Stimulated activated CD4-positive, alpha-beta T cell treated with anti-CD3 and anti-CD28 coated beads, Interleukin-15, amount 100 ng/mL, for 24 hours (primary cell): ENCODE results near the gene PLCB1.
"Not testable (repeated sequence)": the region's sequence is repeated elsewhere in the genome, so short reads cannot be mapped to it uniquely, and the experiment has no call there.

Experiments
- DNase-seq: peaks from one replicate; pipeline ENCODE4 v3.0.0-alpha.2; 2020

The PLCB1 gene

DNA sequence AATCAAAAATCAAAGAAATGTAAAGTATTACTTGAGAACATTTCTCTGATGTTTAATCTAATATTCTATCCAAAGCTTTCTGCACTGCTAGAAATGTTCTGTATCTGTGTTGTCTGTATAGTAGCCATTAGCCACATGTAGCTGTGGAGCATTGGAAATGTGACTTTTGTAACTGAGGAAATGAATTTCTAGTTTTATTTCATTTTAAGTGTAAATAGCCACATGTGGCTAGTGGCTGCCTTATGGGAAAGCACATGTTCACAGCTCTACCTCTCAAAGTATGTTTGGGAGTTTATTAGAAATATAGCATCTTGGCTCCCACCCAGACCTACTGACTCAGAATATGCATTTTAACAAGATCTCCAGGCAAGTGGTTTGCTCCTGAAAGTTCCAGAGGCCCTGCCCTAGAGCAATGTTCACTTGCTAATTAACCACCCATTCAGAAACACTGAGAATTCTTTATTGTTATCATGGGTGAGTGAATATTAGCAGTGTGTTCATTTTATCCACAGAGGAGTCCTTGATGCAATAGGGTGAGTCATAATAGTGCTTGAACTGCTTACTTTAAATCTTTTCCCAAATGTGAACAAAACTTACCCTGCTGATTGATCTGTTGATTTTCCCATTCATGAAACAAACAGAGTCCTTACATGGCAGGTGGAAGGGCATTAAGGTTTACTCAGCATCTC lies 282.7 kb downstream of the PLCB1 start:
- DNase-seq, result no peak

DNA sequence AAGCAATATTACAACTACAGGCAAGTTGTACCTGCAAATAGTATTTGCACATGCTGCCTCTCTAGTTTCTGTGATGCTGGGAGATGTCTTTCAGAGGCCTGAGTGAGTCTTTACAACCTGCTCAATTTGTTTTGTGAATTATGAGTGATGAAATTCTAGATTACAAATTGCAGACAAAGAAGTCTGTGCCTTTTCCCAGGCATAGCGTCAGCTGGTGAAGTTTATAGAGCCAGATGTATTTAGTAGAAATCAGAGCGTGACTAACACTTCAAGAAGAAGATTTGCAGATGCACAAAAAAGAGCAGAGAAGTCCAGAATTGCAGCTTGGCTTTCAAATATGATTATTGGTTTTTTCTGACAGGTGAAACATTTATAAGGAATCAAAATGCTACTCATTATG lies 289.9 kb downstream of the PLCB1 start:
- no peak for DNase-seq

DNA sequence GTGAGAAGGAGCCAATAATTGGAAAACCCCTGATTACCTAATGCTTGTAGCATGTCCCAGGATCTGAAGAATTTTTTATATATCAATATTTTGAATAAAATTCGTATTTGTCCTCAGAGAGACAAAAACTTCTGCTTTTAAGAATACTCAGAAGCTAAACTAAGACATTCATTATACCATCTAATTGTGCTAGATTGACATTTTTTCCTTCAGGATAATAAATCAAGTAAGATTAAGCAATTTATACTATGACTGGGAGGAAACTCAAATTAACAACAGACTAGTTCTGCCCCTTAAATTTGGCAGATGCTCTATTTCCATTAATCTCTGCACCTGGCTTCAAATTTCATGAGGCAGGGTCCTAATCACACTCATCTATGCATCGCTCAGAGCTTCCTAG lies 291.4 kb downstream of the PLCB1 start:
- DNase-seq, result no peak

DNA sequence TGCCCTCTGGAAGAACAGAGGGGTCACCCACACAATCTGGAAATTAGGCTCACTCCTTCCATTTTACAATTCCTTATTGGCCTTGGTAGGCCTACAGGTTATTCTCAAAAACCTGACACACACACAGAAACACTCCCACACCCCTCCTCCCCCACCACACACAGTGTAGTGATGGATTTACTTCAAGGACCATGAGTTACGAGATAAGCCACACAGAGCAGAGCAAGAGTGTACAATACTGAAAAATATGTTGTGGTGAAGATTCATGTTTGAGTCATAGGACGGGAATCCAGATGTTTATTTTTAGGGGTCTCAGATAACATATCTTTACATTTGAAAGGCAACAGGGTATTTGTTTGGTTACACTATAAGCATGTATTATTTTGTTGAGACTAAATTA lies 291.9 kb downstream of the PLCB1 start:
- no peak for DNase-seq

DNA sequence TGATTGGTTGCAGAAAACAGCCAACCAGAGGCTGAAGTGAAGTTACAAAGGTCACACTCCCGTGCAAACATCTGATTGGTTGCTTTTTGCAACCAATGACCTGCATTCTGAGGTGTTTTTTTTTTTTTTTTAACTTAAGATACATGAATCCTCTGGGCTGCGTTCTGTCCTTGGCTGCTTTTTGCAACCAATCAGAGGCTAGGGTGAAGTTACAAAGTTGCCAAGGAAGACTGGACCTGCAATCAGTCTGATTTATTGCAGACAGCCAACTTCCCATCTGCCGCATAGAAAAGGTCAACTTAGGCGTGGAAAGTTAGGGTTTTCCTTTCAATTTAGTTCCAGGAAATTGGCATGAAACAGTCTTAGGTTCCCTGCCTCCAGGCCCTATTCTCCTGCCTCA lies 292.9 kb downstream of the PLCB1 start:
- DNase-seq, result no peak

DNA sequence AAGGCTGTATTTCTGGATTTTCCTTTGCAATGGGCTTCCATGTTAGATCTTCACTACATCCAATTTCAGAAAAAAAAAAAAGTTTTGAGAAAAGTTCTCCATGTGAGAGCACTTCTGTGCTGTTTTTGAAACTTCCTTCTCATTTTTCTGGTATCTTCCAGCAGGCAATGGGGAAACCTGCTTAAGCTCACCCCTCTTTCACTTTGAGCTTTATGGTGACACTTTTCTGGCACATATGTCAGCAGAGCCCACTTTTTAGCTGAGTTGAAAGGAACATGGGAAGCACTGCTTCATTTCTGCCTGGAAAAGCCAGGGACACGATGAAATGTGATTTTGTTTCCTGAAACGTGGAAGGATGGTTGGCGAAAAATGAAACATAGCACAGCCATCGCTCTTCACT lies 293.7 kb downstream of the PLCB1 start:
- DNase-seq, result no peak

DNA sequence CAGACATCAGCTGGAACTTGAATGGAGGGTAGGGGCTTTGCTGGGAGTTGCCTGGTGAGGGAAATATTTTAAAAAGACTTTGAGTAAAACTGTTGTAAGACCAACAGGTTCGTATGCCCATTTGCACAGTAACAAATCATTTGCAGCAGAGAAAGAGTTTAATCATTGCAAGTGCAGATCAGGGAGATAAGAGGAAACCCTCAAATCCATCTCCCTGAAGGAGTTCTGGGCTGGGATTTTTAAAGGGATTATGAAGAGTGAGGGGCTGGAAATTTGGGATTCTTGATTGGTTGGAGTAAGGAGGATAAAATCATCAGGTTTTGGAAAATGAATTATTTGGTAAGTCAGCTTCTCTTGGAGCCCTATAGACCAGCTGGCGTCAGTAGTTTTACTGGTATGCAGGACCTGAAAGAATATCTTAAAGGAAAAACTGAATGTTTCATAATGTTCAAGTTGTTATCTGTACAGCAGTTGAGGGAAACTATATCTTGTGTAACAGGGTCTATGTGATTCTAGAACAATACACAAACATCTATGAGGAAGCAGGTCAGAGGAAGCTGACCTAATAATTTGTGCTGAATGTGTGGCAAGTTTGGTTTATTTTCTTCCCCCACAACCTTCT lies 295.5 kb downstream of the PLCB1 start:
- DNase-seq, result no peak

DNA sequence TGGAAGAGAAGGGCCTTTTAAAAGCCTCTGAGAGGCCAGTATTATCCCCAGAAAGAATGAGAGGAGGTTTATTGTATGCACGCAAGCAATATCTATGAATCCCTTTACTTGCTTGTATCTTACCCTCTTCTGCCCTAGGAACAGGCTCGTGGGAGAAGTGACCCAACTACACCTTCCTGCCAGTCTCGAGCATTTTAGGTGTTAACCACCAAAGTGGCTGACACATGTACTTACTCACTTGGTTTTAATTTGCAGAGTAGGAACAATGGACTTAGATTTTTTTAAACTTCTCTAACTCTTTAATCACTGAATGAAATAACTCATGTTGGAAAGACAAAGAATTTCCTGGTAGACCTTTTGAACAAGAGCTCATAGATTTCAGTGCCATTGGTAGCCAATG lies 296.9 kb downstream of the PLCB1 start:
- no peak for DNase-seq

DNA sequence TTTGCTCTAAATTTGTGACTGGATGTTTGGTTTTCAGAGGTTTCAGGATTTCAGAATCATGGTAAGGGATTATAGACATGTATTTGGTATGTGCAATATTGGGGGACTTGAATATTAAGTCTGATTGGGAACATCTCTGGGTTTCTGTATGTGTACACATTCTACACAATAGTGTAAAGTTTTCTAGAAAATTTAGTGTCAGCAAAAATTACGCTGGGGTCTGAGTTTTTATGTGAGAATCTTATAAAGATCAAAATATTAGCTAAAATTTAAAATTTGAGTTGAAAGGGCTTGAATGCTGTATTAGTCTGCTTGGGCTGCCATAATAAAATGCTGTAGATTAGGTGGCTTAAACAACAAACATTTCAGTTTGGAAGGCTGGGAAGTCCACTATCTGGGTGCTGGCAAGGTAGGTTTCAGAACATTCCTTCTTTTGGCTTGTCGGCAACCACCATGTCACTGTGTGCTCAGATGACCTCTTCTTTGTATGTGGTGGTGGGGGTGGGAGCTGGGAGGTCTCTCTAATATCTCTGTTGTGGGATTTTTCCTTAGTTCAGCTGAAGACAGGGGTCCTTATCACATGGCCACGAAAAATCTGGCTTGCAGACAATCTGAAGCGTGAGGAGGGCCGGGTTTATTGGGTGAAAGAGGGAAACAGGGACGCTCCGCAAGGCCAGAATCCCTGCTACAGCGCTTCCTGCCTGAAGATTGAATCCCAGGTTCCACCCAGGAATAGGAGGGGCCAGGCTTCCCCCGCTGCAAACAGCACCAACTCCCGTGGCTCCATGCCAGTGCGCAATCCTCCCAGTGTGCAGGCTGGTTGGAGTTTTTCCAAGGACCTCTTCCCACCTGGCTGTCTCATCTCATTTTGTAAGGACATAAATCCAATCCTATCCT lies 299.7 kb downstream of the PLCB1 start:
- no peak for DNase-seq

DNA sequence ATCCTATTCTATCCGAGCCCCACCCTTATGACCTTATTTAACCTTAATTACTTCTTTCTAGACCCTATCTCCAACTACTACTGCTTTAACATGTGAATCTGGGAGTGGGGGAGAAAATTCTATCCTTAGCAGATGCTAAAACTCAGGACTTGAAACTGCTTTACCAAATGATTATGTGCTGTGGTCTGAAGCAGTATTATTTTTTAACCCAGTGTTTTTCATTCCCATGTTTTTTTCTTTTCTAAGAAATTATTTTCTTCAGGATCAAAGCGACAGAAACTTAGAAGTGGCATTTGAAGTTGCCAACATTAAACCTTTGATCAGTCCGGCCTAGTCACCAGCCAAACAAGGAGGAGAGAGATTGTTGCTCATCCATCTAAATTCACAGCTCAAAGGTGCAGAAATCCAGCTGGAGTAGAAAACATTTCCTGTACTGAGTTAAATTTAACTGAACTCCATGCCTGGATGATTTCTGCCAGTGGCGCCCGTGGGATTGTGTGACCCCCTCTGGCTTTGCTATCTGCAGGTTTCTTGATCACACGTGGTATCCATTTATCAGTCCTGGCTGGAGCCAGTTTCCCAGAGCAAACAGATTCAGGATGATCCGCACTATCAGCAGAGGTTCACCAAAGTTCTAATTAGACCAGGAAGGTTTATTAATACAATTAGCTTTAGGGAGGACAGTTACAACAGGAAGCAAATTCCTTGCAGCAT lies 300.5 kb downstream of the PLCB1 start:
- DNase-seq, result no peak

DNA sequence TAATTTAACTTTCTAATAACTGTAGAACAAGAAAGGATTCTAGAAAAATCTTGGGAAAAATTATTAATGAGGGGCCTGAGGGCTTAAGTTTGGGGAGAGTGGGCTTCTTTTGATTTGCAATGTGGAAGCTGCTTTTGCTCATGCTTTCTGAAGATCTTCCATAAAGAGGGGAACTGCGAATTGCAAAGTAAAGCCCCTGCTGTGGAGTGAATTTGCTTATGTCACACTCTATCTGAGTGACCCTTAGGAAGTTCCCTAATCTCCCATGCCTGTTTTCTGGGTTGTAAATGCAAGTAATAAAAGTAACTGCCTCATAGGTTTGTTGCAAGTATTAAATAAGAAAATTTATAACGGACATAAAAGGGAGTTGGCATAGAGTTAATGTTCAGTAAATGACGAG lies 301.2 kb downstream of the PLCB1 start:
- no peak for DNase-seq

DNA sequence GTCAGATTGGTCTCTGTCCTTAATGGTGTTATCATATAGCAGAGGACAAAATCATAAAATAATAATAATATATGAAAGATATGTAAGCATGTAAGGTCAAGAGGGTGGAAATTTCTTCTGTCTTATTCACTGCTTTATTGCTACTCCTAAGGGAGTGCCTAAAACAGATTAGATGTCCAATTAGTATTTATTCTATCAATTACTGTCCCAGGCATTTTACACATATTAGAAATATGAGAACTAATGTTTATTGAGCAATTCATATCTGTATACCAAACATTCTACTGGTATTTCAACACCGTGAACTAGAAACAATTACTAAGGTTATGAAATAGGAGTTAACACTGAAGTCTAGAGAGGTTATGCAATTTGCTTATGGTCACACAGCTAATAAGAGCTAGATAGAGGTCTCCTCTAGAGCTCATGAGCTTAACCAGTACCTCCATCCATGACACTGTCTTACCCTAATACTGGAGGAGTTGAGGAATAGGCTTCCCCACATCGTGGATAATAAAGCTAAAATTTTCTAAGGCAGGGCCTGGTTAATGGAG lies 302.3 kb downstream of the PLCB1 start:
- no peak for DNase-seq

DNA sequence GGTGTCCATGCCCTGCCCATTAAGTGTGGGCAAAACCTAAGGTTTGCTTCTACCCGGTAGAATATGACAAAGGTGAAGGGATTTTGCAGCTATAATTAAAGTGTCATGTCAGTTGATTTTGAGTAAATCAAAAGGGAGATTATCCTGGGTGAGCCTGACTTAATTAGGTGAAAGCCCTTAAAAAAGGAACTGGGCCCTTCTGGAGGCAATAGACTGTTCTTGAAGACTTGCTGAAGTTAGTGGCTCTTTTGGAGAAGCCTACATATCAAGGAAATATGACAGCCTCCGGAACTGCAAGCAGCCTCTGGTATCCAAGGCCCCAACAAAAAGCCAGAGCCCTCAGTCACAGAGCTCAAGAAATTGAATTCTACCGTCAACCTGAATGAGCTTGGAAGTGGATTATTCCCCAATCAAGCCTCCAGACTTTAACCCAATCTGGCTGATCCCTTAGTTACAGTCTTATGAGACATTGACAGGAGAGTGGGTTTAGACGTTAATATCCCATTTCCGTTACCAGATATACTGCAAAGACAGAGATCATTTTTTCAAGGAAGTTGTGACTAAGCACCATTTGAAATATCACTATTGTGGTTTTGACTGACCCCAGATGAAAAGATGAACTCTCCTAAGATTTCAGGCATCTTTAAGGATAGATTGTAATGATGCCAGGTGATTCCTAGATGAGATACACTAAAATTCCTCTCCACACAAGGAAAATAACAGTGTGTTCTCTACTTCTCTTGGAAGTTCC lies 303.4 kb downstream of the PLCB1 start:
- DNase-seq, result no peak

DNA sequence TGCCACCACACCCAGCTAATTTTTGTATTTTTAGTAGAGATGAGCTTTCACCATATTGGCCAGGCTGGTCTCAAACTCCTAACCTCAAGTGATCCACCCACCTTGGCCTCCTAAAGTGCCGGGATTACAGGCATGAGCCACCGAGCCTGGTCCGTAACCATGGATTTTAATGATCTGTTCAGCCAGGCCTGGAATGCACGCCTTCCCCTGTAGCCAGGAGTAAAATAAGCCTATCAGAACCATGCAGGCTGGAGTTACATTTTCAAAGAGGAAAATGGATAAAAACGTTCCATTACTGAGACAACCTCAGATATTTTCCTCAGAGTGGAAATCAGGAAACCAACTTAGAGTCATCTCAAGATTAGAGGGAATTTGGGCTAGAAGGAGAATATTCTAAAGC lies 304.9 kb downstream of the PLCB1 start:
- not testable (repeated sequence) for DNase-seq

DNA sequence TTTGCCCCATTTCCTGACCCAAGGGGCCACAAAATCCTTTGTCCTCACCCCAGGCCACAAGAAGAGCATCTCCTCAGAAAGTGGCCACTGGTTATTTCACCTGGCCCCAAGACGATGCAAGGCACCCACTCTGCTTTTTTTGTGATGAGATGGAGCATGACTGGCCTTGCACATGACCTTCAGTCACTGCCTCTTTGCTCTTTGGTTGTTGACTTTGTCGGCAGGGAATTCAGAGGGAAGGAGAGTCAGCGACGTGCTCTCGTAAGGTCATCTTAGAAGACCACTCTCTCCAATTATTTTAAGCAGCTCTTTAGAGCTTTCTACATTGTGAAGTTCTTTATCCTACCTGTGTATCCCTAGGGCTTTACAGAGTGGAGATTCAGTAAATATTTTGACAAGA lies 306.7 kb downstream of the PLCB1 start:
- no peak for DNase-seq

DNA sequence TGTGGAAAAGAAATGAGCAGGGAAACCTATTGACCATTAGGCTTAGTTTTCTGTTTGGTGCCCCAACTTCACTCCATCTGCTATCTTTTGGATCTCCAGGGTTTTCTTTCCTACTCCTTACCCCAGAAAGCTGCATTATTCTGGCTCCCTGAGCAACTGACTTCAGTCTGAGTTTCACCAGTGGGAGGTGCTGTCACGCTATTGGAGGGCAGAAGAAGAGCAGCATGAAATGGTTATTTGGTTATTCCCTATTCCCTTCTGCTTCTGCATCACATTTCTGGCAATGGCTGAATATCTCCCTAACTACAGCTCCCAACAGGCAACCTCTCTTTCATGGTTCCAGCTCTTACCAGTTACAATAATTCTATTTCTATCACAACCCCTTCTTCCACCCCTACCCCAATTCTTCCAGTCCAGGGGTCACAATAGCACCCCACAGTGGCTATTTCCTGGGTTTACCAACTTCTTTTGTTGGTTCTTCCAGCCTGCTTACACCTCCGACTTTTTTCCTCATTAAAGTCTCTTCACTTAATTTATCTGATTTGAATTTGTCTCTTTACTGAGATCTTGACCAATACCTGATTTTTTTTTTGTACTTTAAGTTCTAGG lies 311.5 kb downstream of the PLCB1 start:
- no peak for DNase-seq

DNA sequence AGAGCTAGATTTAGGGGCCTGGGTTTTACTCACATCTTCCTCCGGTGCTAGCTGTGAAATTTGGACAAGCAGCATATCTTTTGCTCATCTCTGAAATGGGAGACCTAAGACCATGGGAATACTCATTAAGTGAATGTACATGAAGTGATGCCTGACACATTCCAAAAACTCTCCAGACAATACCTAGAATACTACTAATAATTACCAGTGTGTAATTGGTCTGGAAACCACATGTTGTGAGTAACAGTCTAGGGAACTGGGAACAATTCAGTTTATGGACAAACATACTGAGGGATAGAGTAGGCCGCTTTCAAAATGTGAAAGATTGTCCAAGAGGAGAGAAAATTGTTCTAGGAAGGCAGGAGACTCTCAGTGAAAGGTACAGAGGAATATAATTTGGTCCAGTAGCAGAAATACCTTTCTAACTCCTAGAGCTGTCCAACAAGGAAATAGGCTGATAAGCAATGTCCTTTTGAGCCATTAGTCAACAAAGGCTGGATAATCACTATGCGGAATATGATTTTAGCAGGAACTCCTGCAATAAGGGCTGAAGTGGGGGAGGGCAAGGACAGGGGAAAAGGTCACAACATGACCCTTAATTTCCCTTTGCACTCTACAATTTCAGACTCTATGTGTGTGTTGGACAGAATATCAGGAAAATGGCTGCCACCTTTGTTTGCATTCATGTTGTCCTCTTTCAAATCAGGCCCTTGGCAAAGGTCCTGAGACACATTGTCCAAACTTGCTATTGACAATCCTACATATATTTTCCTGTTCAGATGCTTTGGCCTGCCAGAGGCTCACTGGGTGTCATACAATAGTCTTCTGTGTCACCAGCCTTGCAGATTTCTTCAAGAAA lies 315.4 kb downstream of the PLCB1 start:
- DNase-seq, result no peak

DNA sequence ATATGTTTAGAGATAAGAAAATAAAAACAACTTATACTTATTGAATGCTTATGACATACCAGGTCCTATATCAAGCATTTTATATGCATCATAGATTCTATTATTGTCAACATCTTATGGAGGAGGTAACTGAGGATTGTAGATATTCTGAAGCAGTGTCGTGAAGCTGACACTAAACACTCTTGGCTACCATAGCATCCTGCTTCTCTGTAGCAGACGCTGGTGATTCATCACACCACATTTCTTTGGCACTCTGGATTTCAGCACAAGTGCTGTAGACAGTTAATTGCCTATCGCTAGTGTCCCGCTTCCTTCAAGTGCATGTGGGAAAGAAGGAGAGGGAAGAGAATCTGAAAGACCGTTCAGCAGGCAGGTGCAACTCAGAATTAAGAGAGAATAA lies 317.1 kb downstream of the PLCB1 start:
- DNase-seq, result no peak

DNA sequence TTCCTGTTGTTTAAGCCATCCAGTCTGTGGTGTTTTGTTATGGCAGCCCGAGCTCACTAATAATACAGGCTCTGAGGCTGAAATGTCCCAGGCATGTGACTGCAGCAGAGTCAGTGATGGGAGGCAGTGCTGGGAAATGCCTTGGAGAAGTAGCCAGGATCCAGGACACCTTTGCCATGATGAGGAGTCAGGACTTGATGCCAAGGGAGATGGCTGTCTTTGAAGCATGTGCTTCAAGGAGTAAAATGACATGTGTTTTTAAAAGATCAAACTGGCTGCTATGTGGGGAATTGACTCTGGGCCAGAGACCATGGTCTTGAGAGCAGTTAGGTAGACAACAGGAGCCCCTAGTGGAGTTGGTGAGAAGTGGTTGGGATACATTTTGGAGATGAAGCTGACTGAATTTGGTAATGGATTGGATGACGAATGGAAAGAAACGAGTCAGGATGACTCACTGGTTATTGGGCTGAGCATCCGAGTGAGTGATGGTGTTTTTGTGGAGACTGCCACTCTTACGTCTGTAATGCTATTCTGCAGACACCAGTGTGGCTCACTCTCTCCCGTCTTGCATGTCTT lies 322.2 kb downstream of the PLCB1 start:
- peak; percentile 24 for DNase-seq

DNA sequence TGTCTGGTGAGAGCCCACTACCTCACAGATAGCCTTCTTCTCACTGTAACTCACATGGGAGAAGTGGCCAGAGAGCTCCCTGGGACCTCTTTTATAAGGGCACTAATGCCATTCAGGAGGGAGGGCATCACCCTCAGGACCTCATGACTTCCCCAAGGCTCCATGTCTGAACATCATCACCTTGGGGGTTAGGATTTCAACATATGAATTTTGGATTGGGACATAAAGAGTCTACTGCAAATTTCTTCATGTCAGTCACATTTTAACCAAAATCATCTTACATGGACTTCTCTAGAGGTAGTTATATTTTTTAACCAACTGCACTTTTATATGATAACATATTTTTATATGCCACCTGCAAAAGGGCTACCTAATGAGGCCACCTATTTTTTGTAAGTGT lies 324.7 kb downstream of the PLCB1 start:
- no peak for DNase-seq
